Transverse colon (tissue), 4 donors: ENCODE measurements around the gene KRTCAP2.

Experiments
- EP300 ChIP-seq: sonication (generic); formaldehyde crosslinking; IDR thresholded peaks from one replicate; pipeline ENCODE4 v1.6.1; 2017; ENCODE audit warnings: antibody characterized with exemption, low read depth
- POLR2AphosphoS5 ChIP-seq, 3 donors: sonication (generic); formaldehyde crosslinking; IDR thresholded peaks; one replicate each; pipeline ENCODE4 v1.6.1; 2016; ENCODE audit warnings: antibody characterized with exemption in 3 of 3
- TF ChIP-seq, protein P1 (sequence below), 5 experiments: fragments of 200-600 bp in 3 of 5; fragments of 450-650 bp in 2 of 5; sonication (generic) in 3 of 5; IDR thresholded peaks; 1 replicate in 2 of 5; 2 replicates in 3 of 5; pipeline ENCODE4 v1.5.1; 2016 to 2017; ENCODE audit warnings: antibody characterized with exemption in 5 of 5, inconsistent platforms in 3 of 5, mild to moderate bottlenecking in 2 of 5, moderate library complexity in 1 of 5

DNA sequence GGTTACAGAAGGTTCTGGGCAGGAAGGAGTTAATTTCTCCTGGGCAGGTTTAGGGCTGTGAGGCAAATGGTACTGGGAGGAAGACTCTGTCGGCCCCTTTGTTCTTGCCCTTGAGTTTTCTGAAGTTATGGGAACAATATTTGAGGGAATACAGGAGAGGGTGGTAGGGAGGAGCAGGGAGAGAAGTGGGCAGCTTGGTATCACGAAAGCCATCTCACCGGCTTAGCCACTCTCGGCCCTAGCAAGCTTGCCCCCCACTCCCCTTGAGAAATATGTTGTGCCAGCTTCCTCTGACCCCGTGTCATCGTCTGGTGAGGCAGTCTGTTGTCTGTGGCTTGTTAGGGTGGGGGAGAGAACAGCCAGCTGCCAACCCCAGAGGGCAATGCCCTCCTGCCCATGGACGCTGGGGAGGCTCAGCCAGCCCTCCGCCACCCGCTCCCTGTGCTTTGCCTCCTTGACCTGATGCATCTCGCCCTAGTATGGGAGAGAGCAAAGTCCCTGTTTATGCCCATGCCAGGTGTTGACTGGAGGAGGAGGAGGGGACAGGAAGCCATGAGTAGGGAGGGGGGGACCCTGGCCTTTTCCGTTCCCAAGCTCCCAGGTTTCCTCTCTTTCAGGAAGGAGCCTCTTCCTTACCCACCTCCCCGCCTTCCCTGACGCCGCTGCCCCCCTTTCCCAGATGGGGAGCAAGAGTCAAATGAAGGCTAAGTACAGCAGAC, 44.2 kb downstream of the KRTCAP2 start:
- TF ChIP-seq EP300 (peak; percentile 58), POLR2AphosphoS5 (IDR thresholded peaks at IDR 0.05) (peak; percentile 88 to 98 (median 97))
- TF ChIP-seq, protein P1, sequence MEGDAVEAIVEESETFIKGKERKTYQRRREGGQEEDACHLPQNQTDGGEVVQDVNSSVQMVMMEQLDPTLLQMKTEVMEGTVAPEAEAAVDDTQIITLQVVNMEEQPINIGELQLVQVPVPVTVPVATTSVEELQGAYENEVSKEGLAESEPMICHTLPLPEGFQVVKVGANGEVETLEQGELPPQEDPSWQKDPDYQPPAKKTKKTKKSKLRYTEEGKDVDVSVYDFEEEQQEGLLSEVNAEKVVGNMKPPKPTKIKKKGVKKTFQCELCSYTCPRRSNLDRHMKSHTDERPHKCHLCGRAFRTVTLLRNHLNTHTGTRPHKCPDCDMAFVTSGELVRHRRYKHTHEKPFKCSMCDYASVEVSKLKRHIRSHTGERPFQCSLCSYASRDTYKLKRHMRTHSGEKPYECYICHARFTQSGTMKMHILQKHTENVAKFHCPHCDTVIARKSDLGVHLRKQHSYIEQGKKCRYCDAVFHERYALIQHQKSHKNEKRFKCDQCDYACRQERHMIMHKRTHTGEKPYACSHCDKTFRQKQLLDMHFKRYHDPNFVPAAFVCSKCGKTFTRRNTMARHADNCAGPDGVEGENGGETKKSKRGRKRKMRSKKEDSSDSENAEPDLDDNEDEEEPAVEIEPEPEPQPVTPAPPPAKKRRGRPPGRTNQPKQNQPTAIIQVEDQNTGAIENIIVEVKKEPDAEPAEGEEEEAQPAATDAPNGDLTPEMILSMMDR (IDR thresholded peaks at IDR 0.05): no peak
